Activated CD4-positive, CD25-positive, alpha-beta regulatory T cell treated with anti-CD3 and anti-CD28 coated beads, Interleukin-2, amount 50 U/mL, for 24 hours (primary cell): ENCODE data around the gene HK2.

Source experiments
- ATAC-seq, 2 donors: fragments of 150-1000 bp; cut with Tn5 transposase; one replicate each; pipeline ENCODE4 v1.10.0; 2021; ENCODE audit warnings: mild to moderate bottlenecking in 1 of 2, moderate library complexity in 1 of 2

HK2 gene

DNA sequence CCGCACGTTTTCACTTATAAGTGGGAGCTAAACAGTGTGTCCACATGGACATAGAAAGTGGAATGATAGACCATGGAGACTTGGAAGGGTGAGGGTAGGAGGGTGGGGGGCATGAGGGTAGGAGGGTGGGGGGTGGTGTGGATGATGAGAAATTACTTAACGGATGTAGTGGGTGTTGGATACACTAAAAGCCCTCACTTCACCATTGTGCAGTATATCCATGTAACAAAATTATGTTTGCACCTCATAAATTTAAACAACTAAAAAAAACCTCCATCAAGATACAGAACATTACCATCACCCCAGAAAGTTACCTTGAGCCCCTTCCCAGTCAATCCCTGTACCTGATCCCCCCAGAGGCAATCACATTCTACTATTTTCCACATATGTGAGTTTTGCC lies 26.2 kb downstream of the HK2 start:
- ATAC-seq: no peak

- ATAC-seq: no peak
Observed at GRCh38 chr2:74860521-74860920, 26.6 kb downstream of the HK2 start.

- ATAC-seq: no peak
Observed at GRCh38 chr2:74861531-74861930, 27.6 kb downstream of the HK2 start.

GRCh38 chr2:74862020-74862964 lies 28.4 kb downstream of the HK2 start:
- ATAC-seq: no peak

GRCh38 chr2:74863802-74864248 lies 29.9 kb downstream of the HK2 start:
- no peak for ATAC-seq

GRCh38 chr2:74864728-74865722 lies 31.1 kb downstream of the HK2 start:
- no peak for ATAC-seq

GRCh38 chr2:74865770-74866674 lies 32.1 kb downstream of the HK2 start:
- ATAC-seq: no peak

- no peak for ATAC-seq
Observed at GRCh38 chr2:74867841-74868658, 34.1 kb downstream of the HK2 start.

GRCh38 chr2:74869517-74869916 lies 35.6 kb downstream of the HK2 start:
- ATAC-seq: no peak

- no peak for ATAC-seq
Observed at GRCh38 chr2:74870951-74871350, 37.0 kb downstream of the HK2 start.

DNA sequence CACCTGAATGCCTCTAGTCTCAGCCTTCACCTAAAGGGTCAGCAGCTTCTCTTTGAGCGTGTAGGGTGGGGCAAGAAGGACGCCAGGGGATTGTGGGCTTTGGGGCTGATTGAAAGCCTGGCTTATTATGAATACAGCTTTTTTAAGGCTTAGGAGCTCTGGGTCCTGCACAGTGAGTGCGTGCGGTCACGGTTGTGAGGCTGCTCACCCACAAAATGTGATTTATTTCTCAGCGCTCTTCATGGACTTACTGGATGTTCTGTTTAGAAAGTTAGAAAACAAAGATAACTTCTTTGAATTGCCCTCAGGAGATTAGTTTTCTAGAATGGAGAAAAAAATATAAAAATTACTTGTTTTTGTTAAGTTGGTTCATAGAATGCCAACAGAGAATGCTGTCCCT lies 37.5 kb downstream of the HK2 start:
- no peak for ATAC-seq

- ATAC-seq: no peak
Observed at GRCh38 chr2:74872389-74872836, 38.5 kb downstream of the HK2 start.

GRCh38 chr2:74873012-74873665 lies 39.2 kb downstream of the HK2 start:
- no peak for ATAC-seq

DNA sequence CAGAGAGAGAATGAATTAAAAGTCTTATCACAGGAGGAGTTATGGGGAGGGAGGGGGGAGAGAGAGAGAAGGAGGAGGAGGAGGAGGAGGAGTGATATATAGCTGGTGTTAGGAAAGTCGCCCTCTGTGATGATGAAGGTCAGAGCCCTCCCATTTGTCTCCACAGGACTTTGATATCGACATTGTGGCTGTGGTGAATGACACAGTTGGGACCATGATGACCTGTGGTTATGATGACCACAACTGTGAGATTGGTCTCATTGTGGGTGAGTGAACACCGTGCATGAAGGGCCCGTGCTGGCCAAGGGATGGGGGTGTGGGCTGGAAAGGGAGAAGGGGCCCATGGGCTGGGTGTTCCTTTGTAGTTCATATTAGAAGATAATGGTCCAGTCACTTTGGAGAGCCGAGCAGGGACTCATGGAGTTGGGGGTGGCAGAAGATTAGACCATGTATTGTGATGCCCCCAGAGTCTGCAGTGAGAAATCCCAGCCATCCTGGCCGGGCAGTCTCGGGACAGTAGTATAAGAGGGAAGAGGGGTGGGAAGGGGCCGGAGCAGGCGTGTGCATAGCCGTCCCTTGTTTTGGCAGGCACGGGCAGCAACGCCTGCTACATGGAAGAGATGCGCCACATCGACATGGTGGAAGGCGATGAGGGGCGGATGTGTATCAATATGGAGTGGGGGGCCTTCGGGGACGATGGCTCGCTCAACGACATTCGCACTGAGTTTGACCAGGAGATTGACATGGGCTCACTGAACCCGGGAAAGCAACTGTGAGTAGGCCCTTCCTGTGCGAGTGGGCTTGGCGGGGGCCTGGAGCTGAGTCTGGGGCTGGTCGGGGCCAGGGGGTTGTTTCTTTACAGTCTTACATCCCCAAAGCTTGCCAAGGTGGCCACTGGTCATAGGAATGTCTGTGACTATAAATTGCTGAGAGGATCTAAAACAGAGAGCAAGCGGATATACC lies 40.0 kb downstream of the HK2 start:
- no peak for ATAC-seq

DNA sequence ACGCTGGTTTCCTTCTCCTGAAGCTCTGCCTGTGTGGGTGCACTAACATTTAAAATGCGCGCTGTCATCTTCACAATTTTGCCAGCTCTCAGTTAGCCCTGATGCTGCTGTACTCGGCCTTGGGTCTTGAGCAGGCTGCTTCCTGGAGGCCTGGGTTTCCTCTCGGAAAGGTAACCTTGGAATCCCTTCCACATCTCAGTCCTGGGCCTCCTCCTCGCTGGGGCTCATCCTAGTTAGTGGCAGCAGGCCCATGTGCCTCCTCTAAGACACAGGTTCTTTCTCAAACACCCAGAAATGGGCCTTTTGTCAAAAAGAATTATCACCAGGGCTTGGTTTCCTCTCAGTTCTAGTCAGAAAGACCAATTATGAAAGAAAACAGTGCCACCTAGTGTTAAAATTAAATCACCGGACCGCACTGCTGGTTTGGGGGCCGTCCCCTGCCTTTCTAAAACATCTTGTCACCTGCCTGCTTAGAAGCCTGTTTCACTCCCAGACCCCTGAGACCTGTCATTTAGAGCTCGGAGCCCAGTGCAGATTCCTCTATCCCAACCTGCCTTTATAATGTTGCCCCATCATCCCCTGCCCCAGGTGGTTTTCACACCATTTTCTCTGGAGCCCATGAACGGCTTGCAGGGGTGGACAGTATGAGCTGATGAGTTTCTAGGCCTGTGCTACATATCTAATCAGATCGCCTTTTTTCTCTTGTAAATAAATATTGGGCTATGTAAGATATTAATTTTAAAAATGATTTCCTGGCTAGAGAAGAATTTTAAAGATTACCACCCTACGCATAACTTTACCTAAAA lies 42.4 kb downstream of the HK2 start:
- peak; percentile 68 to 74 for ATAC-seq

- ATAC-seq: no peak
Observed at GRCh38 chr2:74877376-74877775, 43.4 kb downstream of the HK2 start.

DNA sequence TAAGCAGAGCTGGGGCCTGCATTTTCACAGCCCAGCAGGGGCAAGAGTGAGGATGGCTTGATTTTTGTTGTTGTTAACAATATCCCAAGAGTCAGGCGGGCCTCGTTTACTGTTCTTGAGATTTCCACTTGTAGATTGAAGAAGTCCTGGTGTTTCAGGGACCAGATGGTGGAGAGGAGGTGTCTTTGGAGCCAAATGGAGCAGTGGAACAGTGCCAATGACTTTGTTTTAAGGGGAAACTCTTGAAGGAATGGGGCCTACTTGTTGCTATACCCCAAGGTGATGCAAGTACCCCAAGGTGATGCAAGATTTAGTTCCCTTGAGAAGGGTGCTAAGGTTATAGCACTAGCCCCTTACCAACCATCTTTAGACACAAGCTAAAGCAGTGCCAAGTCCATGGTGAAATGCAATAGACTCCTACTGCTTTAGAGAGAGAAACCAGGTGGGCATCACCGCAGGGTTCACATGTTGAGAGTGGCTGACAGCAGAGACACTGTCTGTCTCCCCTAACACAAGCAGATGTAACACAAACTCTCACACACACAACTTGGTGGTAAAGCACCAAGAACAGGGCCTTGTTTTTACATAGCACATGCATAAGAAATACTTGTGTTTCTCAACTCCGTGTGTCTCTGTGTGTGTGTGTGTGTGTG lies 44.0 kb downstream of the HK2 start:
- no peak for ATAC-seq

GRCh38 chr2:74878551-74878950 lies 44.6 kb downstream of the HK2 start:
- ATAC-seq: no peak
